NOMO-1 treated with DMSO at 0.1 percent for 48 hours (cell line): ENCODE results near the gene PPFIA1.

Experiments
- DNase-seq: peaks from one replicate; lab custom pipeline; 2025; ENCODE audit not compliant: unreplicated experiment; lab: John Stamatoyannopoulos, UW

The PPFIA1 gene

GRCh38 chr11:70353900-70354568 lies 83.5 kb downstream of the PPFIA1 start:
- DNase-seq = no peak

GRCh38 chr11:70354629-70355028 lies 84.1 kb downstream of the PPFIA1 start:
- no peak for DNase-seq

GRCh38 chr11:70358753-70359152 lies 88.3 kb downstream of the PPFIA1 start:
- DNase-seq = no peak

- no peak for DNase-seq
Observed at GRCh38 chr11:70359451-70360205, 89.1 kb downstream of the PPFIA1 start.

GRCh38 chr11:70360211-70360610 lies 89.7 kb downstream of the PPFIA1 start:
- DNase-seq = no peak

GRCh38 chr11:70364178-70364577 lies 93.7 kb downstream of the PPFIA1 start:
- no peak for DNase-seq

- DNase-seq = peak; percentile 12
Observed at GRCh38 chr11:70364745-70365543, 94.5 kb downstream of the PPFIA1 start.

- DNase-seq = no peak
Observed at GRCh38 chr11:70365544-70365927, 95.0 kb downstream of the PPFIA1 start.

- no peak for DNase-seq
Observed at GRCh38 chr11:70367071-70367470, 96.6 kb downstream of the PPFIA1 start.

GRCh38 chr11:70368961-70369360 lies 98.5 kb downstream of the PPFIA1 start:
- DNase-seq = no peak

GRCh38 chr11:70371241-70371640 lies 100.8 kb downstream of the PPFIA1 start:
- no peak for DNase-seq

- DNase-seq = no peak
Observed at GRCh38 chr11:70372076-70372475, 101.6 kb downstream of the PPFIA1 start.

GRCh38 chr11:70376621-70377020 lies 106.1 kb downstream of the PPFIA1 start:
- DNase-seq = no peak

GRCh38 chr11:70377645-70378044 lies 107.2 kb downstream of the PPFIA1 start:
- DNase-seq = no peak

- DNase-seq = no peak
Observed at GRCh38 chr11:70378506-70379134, 108.1 kb downstream of the PPFIA1 start.

- DNase-seq = no peak
Observed at GRCh38 chr11:70381350-70381749, 110.9 kb downstream of the PPFIA1 start.

GRCh38 chr11:70381872-70382861 lies 111.7 kb downstream of the PPFIA1 start:
- no peak for DNase-seq

- no peak for DNase-seq
Observed at GRCh38 chr11:70383664-70384565, 113.4 kb downstream of the PPFIA1 start.

GRCh38 chr11:70384566-70385152 lies 114.2 kb downstream of the PPFIA1 start:
- DNase-seq = no peak
